GM10266 (cell line): ENCODE results near the gene ELL2.
"Not testable (repeated sequence)": the region's sequence is repeated elsewhere in the genome, so short reads cannot be mapped to it uniquely, and the experiment has no call there.

Experiments used
- DNase-seq: peaks from one replicate; pipeline ENCODE4 v3.0.0; 2012; ENCODE audit errors: extremely low spot score
- CTCF ChIP-seq: IDR thresholded peaks from 2 replicates; pipeline ENCODE4 v1.5.1; 2012; ENCODE audit warnings: mild to moderate bottlenecking, low read depth; ENCODE audit not compliant: control insufficient read depth, insufficient read depth; ENCODE audit errors: missing control alignments

Gene ELL2

GRCh38 chr5:95907740-95908706 lies 53.6 kb downstream of the ELL2 start:
- no peak for DNase-seq
- TF ChIP-seq CTCF: no peak

- TF ChIP-seq CTCF: no peak
- no peak for DNase-seq
These were observed 54.5 kb downstream of the ELL2 start for GRCh38 chr5:95907067-95907705.

GRCh38 chr5:95906398-95906797 lies 55.3 kb downstream of the ELL2 start:
- not testable (repeated sequence) for DNase-seq

- DNase-seq: no peak
- TF ChIP-seq CTCF: no peak
These were observed 56.8 kb downstream of the ELL2 start for GRCh38 chr5:95904827-95905226.

- DNase-seq: no peak
- no peak for TF ChIP-seq CTCF
These were observed 57.8 kb downstream of the ELL2 start for GRCh38 chr5:95903838-95904237.

- TF ChIP-seq CTCF: no peak
- no peak for DNase-seq
These were observed 59.7 kb downstream of the ELL2 start for GRCh38 chr5:95901676-95902627.

GRCh38 chr5:95900383-95900958 lies 61.2 kb downstream of the ELL2 start:
- no peak for TF ChIP-seq CTCF

More at GRCh38 chr5:95900383-95900958, 61.2 kb downstream of the ELL2 start:
- no peak for DNase-seq
